Measurements from ENCODE around the gene SSTR5. TPM values are rescaled to one million over a fixed set of nuclear protein-coding genes. Genes with fewer than 3 reads are reported as not detected.

SSTR5 gene
- total RNA-seq, 4 donors from 2014 or later, result not detected

DNA sequence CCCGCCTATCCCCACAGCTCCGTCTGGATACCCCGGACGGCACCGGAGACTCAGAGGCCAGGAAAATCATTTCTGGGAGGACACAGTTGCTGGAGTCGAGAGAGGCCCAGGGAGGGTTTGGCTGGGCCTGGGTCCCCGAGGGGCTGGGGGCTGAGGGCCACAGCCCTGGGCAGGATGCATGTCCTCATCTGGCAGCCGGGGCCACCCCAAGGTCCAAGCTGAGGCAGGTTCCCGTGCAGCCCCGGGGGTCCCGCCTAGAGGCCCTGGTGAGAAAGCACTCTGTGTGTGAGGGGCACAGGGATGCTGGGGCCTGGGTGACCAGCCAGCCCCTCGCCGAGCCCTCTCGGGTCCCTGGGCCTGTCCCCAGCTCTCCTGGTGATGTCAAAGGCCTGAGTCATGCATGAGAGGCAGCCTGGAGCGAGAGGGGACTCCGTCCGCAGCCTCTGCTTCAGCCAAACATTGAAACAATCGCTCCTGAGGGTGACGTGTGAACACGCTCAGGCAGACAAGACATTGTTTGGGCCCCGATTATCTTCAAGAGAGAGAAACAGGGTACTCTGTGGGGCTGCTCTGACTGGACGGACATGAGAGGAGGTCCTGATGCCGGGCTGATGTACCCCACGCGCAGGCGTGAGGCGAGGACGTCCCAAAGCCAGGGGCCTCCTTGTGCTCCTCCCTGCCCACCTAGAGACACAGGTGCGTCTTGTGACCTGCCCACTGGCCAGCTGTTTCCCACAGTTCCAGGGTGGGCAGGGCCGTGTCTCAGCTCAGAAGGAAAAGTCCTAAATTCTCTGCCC is 49.3 kb downstream of the SSTR5 start:
- Histone ChIP-seq H3K36me3 (no peaks in the 10 kb centered on the region), H3K9me3 (no peaks in the 10 kb centered on the region), H3K4me3 (no peak overlapping the region), H3K4me1 (peaks cover 0 to 4% of the 10 kb centered on the region in 2 donors), H3K27ac (no peak overlapping the region), H3K27me3 (no peaks in the 10 kb centered on the region)
- no peak for TF ChIP-seq POLR2A (IDR thresholded peaks at IDR 0.05)
- TF ChIP-seq, protein P1, sequence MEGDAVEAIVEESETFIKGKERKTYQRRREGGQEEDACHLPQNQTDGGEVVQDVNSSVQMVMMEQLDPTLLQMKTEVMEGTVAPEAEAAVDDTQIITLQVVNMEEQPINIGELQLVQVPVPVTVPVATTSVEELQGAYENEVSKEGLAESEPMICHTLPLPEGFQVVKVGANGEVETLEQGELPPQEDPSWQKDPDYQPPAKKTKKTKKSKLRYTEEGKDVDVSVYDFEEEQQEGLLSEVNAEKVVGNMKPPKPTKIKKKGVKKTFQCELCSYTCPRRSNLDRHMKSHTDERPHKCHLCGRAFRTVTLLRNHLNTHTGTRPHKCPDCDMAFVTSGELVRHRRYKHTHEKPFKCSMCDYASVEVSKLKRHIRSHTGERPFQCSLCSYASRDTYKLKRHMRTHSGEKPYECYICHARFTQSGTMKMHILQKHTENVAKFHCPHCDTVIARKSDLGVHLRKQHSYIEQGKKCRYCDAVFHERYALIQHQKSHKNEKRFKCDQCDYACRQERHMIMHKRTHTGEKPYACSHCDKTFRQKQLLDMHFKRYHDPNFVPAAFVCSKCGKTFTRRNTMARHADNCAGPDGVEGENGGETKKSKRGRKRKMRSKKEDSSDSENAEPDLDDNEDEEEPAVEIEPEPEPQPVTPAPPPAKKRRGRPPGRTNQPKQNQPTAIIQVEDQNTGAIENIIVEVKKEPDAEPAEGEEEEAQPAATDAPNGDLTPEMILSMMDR (IDR thresholded peaks at IDR 0.05), result no peak
- intact Hi-C loops (cut with DNase I; ENCODE audit: low total_unique reads), result no loop called here
- no peak for DNase-seq

GRCh38 chr16:1122398-1122765 is 49.8 kb downstream of the SSTR5 start:
- Histone ChIP-seq H3K4me1 (peaks cover 0 to 4% of the 10 kb centered on the region in 2 donors), H3K36me3 (no peaks in the 10 kb centered on the region), H3K27ac (no peak overlapping the region), H3K27me3 (no peaks in the 10 kb centered on the region), H3K9me3 (no peaks in the 10 kb centered on the region), H3K4me3 (no peak overlapping the region)
- TF ChIP-seq, protein P1 (IDR thresholded peaks at IDR 0.05), result no peak
- no peak for TF ChIP-seq POLR2A (IDR thresholded peaks at IDR 0.05)
- intact Hi-C loops (cut with DNase I; ENCODE audit: low total_unique reads), result no loop called here
- no peak for DNase-seq

DNA sequence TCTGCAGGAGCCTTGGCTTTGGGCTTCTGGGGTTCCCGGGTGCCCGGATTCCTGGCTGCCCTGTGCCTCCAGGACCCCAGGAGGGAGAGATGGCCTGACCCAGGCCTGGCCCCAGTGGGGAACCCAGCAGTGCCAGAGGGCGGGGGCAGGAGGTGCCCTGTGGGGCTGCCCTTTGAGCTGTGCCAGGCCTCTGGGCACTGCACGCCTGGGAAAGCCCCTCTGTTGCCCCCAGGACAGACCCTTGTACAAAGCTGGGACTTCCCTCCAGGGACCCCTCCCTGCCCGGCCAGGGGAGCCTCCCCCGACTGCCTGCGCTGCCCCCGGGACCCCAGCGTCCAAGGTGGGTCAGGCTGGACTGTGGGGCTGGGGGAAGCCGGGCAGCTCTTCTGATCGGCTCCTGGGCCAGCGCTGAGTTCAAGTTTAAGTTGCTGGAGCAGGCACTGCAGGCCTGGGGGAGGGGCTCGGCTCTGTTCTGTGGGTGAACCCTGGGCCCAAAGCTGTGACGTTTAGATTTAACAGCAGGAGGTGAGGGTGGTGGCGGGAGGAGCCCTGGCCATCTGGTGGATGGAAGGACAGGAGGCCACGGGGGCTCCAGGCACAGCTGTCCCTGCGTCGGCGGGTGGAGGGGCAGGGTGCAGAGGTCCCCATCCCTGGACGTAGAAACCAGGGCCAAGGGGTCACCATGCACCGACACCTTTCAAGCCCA is 51.1 kb downstream of the SSTR5 start:
- TF ChIP-seq, protein P1 (IDR thresholded peaks at IDR 0.05), result no peak
- TF ChIP-seq POLR2A (IDR thresholded peaks at IDR 0.05), result no peak
- intact Hi-C loops (cut with DNase I; ENCODE audit: low total_unique reads), result no loop called here
- no peaks in the 10 kb centered on the region for H3K9me3 ChIP-seq
- no peaks in the 10 kb centered on the region for H3K27me3 ChIP-seq
- peaks cover 0 to 4% of the 10 kb centered on the region in 2 donors for H3K4me1 ChIP-seq
- no peaks in the 10 kb centered on the region for H3K36me3 ChIP-seq
- no peak overlapping the region for H3K4me3 ChIP-seq
- H3K27ac ChIP-seq, result no peak overlapping the region
- no peak for DNase-seq

DNA sequence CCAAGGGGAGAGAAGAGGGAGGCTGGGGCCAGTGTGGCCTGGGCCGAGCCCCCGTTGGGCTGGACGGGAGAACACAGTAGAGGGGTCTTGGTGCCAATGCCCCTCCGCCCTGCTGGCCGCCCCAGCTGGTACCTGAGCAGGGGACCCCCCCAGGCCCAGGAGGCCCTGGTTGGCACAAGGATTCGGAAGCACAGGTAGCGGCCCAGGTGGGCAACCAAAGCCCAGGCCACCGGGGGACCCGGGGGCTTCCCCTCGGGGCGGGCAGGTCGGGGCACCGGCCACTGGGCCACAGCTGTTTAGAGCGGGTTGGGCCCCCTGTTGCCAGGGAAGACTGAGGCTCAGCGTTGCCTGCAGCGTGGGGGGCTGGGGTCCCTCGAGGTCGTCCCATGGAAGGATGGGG is 51.7 kb downstream of the SSTR5 start:
- no peak for DNase-seq
- intact Hi-C loops (cut with DNase I; ENCODE audit: low total_unique reads), result no loop called here
- Histone ChIP-seq H3K27ac (no peak overlapping the region), H3K4me1 (peaks cover 0 to 4% of the 10 kb centered on the region in 2 donors), H3K9me3 (no peaks in the 10 kb centered on the region), H3K4me3 (no peak overlapping the region), H3K36me3 (no peaks in the 10 kb centered on the region), H3K27me3 (no peaks in the 10 kb centered on the region)
- TF ChIP-seq, protein P1 (IDR thresholded peaks at IDR 0.05), result no peak
- no peak for TF ChIP-seq POLR2A (IDR thresholded peaks at IDR 0.05)

- intact Hi-C loops (cut with DNase I; ENCODE audit: low total_unique reads), result no loop called here
These were observed 52.2 kb downstream of the SSTR5 start for GRCh38 chr16:1124795-1125194.

More at GRCh38 chr16:1124795-1125194, 52.2 kb downstream of the SSTR5 start:
- Histone ChIP-seq H3K9me3 (no peaks in the 10 kb centered on the region), H3K4me1 (peaks cover 0 to 4% of the 10 kb centered on the region in 2 donors), H3K4me3 (no peak overlapping the region), H3K36me3 (no peaks in the 10 kb centered on the region), H3K27ac (no peak overlapping the region), H3K27me3 (no peaks in the 10 kb centered on the region)
- TF ChIP-seq, protein P1 (IDR thresholded peaks at IDR 0.05), result no peak
- no peak for TF ChIP-seq POLR2A (IDR thresholded peaks at IDR 0.05)
- DNase-seq, result no peak

Data from uterus (tissue), 4 donors.